Measurements from ENCODE around the gene SPACA9.
A peak's percentile ranks its signal among the peaks of the same experiment; 100 is the strongest.

SPACA9 gene

DNA sequence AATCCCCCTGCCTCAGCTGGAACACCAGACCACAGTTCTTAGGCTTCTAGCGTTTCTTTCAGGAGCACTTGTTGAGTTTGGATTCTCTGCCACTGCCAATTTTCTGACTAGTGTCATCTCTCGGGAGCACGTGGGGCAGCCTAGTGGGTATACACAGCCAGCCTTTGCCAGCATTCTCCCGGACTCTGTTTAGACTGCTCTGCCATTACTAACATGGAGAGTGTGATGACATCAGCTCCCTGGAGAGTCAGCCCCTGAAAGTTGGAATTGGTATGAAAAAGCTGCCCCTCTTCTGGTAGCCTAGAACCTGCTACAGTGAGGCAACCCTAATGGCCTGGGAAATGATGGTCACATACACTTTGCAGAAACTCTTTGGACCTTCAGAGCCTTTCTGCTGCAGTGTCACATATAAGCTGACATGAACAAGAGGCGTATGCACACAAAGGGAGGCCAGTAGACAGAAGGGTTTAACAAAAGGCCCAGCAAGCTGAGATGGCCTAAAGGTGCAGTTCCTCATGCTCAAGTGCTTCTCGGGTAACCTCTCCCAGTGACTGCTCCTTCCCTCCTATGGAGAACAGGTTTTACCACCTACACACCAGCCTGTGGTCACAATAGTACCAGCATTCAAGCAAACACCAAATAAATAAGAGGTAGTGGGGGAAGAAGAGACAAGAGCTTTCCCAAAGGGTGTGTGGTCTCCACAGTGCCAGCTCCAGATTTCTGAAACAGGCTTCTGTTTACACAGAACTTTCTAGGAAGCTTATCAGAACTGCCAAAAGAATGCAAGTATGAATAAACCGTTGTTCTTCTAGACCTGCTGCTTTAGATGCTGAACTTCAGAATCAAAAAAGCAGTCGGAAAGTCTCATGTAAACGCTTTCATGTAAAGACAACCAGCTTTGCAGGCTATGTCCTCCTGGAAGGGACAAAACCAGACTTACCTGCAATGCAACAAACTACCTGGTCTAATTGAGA, 16.5 kb downstream of the SPACA9 start:
- DNase-seq = no peak

DNA sequence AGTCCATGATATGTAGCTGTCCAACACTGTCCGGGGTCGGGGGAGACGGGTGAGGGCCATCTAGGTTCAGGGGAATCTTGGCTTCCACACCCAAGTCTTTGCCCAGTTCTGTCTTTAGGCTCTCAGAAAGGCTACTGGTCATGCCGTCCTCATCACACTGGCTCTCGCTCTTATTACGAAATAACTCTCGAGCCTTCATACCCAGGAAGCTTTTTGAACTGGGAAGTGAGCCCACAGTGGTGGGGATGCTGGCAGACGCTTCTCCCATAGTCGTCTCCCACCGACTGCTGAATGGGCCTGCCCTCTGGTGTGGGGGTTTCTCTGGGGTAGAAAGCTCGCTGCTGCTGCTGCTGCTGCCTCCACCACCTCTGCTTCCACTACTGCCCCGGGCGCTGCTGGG, 17.6 kb downstream of the SPACA9 start:
- DNase-seq = no peak

DNA sequence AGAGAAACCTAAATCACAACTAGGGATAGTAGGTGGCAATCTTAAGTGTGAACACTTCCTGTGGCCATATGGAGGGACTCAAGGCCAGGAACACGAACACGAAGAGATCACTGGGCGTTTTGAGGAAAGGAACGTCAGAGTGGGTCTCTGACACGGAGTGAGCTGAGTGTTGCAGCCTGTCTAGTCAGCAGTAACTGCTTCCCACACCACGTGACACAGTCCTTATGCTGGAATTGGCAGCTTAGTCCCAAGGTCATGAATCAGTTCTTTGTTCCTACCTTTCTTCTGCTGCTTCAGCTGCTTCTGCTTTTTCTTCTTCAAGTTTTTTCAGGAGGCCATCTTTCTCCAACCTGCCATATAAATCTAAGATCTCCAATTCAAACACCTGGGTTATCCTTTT, 18.2 kb downstream of the SPACA9 start:
- no peak for DNase-seq

DNA sequence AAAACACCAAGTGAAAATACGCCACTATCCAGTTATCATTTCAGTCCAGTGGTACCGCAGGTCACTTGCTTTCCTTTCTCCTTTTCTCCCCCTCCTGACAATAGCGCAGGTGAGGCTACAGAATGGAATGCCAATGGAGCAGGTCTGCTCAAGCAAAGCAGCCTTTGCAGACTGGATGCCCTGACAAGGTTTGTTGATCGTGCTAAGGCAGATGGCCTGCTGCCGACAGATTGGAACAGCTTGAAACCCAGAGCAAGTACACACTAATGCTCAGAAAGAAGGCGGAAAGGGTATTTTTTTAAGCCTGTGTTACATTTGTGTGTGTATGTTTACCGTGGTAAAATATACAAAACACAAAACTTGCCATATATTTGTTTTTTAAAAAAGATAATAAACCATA, 19.4 kb downstream of the SPACA9 start:
- no peak for DNase-seq

DNA sequence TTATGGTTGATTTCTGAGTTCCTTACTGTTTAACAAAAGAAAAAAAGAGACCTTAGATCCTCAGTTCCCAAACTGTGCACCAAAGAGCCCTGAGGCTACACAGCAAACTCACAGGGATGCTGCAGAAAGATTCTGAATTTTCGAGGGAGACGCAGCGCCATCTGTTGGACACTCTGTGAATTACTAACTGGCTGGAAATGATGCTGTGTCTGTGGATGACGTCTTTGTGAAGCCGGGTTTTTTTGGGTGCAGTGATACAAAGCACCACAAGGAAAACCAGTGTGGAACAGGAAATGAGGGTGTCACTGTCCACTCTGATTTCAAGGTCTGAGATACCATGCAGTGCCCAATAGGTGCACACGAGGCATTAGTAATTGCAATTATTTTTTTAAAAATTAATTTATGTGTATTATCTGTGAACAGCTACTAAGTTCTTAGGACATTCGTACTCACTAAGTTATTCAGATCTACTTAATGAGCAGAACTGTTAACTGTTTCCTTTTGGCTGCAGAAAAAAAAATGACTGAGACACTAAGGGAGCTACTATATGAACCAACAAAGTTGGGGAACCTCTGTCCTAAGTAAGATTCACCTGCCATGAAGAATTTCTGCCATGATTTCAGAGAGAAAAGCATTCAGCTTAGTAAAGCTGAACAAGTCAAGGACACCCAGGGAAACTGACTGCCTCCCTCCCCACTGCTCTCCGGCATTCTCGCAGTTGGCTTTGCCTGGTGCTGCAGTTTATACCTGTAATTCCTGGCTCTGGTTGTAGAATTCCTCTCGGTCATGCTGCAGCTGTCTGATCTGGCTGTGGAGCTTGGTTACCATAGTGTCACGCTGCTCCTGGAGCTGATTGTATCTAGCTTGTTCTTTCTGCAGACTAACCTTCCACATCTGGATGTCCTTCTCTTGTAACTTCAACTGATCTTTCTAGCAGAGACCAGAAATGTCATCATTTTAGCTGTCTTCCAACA, 23.4 kb downstream of the SPACA9 start:
- DNase-seq = peak; percentile 45 to 62 (median 59)

DNA sequence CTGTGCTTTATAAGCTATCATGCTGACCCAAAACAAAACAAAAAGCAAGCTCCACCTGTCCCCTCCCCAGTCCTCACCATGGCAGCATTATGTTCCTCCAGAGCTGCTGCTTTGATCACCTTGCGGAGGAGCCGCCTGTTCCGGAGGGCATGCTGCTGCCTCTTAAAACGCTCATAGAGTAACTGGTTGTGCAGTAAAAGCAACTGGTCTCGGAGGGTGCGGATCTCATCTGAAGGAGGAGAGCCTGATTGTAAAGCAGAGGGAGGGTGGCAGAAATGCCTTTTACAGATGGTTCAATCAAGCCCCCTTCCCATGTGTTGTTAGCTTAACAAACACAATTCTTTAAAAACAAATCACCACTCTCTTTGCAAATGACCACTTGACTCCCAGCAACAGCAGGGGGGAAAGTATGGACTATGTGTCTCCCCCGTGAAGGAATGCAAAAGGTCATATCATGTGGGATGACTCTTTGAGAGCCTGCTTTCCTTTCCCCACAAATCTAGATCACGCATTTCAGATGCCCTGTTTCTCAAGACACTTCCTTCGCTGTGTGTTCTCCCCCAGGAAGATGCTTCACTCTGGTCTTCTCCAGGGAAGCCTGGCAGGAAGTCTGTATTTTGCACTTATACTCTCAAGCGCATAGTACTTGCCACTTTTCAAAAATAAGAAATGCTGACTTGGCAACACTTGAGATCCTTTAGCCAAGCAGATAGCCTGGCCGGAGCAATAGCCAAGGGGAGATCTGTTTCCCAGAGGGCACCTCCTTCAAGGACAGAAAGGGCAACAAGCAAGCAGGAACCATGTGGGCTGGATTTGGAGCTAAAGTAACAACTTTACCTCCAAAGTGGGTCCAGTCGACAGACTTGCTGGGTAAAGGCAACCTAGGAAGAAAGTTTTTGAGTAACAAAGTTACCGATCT, 25.1 kb downstream of the SPACA9 start:
- DNase-seq = no peak

DNA sequence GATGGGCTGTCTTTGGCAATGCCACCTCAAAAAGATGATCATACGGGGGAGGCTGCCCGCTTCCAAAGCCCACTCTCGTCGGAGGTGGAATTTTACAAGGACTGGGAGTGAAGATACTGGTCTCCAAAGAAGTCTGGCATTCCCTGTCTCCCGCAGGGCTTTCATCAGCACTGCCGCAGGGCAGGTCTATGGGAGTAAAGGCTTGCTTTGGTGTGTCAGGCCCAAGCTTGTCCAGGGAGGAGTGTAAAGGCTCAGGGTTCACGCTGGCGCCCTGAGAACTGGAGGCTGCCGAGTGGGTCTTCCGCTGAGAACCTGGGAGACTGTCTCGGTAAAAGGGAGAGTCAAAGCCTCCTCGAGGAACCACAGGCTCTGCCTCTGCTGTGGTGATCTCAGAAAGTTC, 27.0 kb downstream of the SPACA9 start:
- DNase-seq = no peak

DNA sequence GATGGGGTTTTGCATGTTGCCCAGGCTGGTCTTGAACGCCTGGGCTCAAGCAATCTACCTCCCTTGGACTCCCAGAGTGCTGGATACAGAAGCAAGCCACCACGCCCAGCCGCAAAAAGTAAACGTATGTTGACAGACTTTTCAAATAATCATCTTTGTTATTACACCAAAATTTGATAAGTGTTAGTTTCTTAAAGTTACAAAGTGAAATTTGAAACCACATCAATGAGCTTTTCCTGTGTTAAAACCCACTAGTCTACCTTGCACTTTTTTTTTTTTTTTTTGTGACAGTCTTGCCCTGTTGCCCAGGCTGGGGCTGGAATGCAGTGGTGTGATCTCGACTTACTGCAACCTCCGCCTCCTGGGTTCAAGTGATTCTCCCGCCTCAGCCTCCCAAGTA, 29.9 kb downstream of the SPACA9 start:
- DNase-seq = no peak

DNA sequence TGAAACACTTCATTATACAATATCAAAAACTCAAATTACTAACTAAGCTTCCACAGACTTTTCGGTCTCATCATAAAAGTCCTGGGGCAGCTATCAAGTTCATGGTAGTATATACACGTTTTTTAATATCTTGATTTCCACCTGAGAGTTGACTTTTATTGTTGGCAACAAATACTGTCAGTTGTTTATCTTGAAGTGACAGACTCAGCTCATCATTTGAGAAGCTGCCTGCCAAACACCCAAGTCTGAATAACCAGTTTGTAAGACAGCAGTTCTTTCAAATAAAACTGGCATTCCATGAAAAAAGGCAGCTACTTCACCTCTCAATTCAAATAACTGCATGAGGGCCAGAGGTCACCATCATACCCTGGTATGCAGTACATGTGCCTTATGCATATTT, 30.6 kb downstream of the SPACA9 start:
- DNase-seq = no peak

DNA sequence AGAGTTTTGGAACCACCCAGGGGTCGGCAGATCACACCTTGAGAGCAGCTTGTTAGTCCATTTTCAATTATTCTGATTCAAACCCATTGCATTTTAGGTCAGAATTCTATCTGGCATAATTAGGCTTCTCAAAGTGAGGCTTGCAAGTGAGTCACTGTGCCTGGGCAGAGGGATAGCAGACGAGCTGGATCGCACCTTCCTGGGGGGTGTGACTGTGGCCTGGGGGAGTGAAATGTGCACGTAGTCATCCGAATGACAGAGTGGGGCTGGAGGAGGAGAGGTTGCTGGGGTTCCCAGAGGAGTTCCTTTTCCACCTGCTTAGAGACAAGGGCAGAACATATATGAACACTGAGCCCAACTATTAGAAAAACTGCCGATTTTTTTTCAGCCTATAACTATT, 31.7 kb downstream of the SPACA9 start:
- DNase-seq = no peak

DNA sequence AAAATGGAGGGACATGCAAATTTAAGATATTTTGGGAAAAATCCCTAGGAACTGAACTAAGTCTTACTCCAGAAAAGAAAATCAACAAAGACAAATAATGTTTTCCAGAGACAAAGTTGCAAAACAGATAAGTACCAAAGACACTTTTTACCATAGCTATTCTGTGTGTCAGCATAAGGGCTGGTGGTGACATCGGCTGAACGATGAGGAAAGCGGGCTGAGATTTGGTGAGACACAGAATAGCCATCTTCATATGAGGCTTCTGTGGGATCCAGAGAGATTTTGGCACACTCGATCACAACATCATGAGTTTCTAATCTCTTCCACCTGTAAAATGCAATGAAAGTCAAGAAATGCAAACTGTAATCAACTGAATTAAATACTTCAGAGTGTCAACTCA, 33.4 kb downstream of the SPACA9 start:
- no peak for DNase-seq

DNA sequence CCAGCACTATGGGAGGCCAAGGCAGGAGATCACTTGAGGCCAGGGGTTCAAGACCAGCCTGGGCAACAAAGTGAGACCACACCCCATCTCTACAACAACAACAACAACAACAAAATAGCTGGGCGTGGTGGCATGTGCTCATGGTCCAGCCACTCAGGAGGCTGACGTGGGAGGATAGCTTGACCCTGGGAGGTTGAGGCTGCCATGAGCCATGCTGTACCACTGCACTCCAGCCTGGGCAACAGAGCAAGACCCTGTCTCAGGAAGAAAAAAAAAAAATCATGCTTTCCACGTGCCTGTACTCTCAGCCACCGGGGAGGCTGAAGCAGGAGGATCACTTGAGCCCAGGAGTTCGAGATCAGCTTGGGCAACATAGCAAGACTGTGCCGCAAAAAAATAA, 36.2 kb downstream of the SPACA9 start:
- no peak for DNase-seq

DNA sequence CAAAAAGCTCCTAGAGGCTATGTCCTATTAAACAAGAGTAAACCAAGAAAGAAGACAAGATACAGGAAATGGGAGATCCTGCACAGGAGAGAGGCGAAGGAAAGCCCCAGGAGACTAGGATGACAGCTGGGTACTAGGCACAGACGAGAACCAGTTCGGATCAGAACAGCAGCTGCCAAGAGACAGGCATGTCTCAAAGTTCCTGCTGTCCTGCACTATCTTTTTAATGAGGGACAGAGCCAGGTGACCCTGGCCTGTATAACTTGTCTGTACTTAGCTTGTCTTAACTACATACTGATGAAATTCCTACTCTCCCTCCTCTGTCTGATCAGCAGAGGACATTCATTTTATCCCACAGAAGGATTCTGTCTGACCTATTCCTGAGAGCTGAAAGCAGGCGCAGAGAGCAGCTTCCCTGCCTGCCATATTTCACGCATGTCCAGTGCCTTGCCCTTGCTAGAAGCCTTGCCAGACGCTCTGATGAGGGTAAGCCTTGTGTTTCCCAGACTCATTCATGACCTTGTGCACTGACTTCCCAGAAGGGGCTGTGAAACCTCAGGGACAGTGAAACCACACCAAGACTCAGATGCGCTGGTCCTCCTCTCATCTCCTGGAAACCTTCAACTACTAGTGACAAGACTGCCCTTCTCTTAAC, 41.0 kb downstream of the SPACA9 start:
- no peak for DNase-seq

DNA sequence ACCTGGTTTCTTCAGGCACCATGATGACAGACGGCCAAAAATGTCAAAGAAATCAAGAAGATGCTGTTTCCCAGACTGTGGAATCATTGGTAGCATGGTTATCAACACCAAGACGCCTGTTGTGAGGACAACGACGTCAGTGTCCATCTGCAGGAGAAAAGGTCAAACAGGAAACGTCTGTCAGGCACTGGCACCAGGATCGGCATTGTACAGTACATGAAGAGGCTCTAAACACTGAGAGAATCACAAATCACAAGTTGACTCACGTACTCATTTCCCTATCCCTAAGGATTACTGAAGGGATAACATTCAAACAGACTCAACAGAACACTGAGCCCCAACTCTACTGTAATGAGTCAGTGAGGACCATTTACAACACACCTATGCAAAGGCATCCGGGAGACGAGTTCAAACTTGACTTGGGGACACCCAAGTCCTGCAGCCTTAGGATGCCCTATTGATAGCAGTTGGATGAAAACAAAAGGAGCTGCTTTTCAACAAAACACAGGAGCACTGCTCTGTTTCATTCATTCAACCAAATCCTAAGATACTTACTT, 44.7 kb downstream of the SPACA9 start:
- DNase-seq = no peak

DNA sequence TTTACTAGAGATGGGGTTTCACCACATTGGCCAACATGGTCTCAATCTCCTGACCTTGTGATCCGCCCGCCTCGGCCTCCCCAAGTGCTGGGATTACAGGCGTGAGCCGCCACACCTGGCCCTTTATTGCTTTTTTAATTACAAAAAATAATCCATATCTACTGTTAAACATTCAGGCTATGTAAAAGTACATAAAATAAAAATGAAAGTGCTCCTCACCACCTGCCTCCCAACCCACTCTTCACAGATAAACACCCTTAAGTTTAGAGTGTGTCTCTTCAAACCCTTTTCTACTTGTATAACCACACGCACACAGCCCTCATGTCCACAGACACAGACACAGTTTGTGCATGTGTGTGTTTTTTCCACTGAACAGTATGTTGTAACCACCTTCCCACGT, 49.0 kb downstream of the SPACA9 start:
- DNase-seq = no peak

DNA sequence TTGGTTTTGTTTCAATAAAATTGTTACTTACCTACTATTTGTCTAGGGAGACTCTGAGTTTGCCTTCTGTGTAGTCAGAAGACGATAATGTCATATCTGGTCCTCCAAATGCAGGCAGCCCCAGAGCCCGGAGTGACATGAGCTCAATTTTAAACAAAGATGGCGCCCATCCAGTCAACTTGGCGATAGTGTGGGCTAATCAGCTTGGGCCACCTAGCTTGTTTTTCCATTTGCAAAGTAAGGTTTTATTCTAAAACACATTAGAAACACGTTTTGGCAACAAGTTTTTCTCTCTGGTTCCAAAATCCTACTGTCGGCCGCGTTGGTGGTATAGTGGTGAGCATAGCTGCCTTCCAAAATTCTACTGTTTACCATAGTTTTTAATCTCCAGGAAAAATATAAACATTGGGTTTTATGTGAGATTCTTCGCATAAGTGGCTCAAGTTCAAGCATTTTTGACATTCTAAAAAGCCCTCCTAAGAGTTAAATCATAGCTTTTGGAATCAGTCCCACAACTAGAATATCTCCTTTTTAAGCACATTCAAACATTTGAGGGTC, 52.6 kb downstream of the SPACA9 start:
- no peak for DNase-seq

DNA sequence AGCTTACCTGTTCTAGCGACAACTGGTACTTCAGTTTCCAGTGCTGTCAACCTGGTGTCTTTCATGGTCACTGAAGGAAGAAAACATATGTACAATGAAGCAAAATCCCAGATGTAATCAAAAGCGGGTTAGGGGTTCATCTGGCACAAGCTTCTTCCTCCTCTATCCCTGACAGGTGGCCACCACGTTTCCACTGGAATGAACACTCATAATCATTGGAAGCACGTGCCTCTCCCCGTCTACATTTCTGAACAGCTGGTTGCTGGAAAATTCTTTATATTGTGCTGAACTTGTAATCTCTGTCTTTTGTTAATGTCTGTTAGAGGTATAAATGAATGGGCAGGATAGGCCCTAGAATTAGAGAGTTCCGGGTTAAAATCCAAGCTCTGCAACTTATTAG, 56.3 kb downstream of the SPACA9 start:
- DNase-seq = no peak

DNA sequence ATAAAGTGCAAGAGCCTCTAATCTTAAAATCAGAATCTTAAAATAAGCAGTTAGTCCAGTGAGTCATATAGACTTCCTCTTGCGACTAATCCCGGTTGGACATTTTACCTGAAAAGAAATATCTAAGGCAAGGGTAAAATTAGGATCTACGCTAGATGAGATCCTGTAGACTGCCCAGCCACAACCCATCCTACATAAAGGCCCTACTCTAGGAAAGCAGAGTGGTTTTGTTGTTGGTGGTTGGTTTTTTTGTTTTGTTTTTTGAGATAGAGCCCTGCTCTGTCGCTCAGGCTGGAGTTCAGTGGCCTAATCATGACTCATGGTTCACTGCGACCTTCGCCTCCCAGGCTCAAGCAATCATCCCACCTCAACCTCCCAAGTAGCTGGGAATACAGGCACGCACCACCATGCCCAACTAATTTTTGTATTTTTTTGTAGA, 58.8 kb downstream of the SPACA9 start:
- no peak for DNase-seq

DNA sequence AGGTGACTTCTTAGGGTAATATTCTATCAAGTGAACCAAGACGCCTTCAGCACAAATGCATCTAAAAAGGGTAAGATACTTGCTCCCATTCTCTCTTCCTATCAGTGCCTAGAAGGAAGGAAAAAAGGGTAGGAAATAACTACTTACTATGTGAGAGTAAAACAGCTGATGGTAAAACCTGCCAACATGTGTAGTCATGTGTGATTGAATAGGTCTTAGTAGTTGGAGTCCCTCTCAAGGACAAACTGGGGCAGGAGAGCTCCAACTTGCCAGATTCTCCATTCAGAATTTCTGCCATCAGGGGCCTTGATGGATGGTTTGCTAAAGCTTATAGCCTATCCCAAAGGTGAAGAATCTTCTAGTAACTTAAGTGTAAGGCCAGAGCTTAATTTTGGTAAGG, 60.5 kb downstream of the SPACA9 start:
- DNase-seq = no peak
